ENCODE data around the gene ZNF777. TPM values are rescaled to one million over a fixed set of nuclear protein-coding genes. Genes with fewer than 3 reads are reported as not detected.
A peak's percentile ranks its signal among the peaks of the same experiment; 100 is the strongest.
"Not testable (repeated sequence)": the region's sequence is repeated elsewhere in the genome, so short reads cannot be mapped to it uniquely, and the experiment has no call there.

ZNF777 gene
- total RNA-seq, result 10 to 100 TPM; 28.3 to 33.2 (median 29.3) TPM

- peaks cover 25% of the 10 kb centered on the region for H3K4me1 Mint-ChIP-seq (ENCODE audit: low read depth)
- ATAC-seq (peak; percentile 96 to 97), DNase-seq (peak; percentile 75)
- peaks cover 12% of the 10 kb centered on the region for H3K27me3 Mint-ChIP-seq (ENCODE audit: low read depth)
- H3K36me3 Mint-ChIP-seq (ENCODE audit: insufficient read depth), result peaks cover 2% of the 10 kb centered on the region
- no peaks in the 10 kb centered on the region for H3K9me3 Mint-ChIP-seq
- peak within 1 kb of the TSS; percentile 86 for H3K4me3 Mint-ChIP-seq
These were observed at the start of gene ZNF777 for GRCh38 chr7:149460493-149461277. Gene ZNF777, minus strand, starts transcription at chr7:149461062. Its CDS starts 5,040 bp downstream, at chr7:149456022.

GRCh38 chr7:149510248-149510647, 49.4 kb upstream of the ZNF777 start:
- no peak for ATAC-seq
- H3K4me1 Mint-ChIP-seq (ENCODE audit: low read depth), result no peaks in the 10 kb centered on the region

GRCh38 chr7:149509774-149510173, 48.9 kb upstream of the ZNF777 start:
- Mint-ChIP-seq H3K4me1 (ENCODE audit: low read depth) (no peaks in the 10 kb centered on the region), H3K4me3 (no peak overlapping the region), H3K27me3 (ENCODE audit: low read depth) (peaks cover 2% of the 10 kb centered on the region), H3K9me3 (peaks cover 44% of the 10 kb centered on the region), H3K36me3 (ENCODE audit: insufficient read depth) (peaks cover 3% of the 10 kb centered on the region)
- ATAC-seq, result no peak
- no peak for DNase-seq

More at GRCh38 chr7:149510248-149510647, 49.4 kb upstream of the ZNF777 start:
- H3K27me3 Mint-ChIP-seq (ENCODE audit: low read depth), result peaks cover 4% of the 10 kb centered on the region
- DNase-seq, result no peak
- no peak overlapping the region for H3K4me3 Mint-ChIP-seq
- H3K36me3 Mint-ChIP-seq (ENCODE audit: insufficient read depth), result peaks cover 3% of the 10 kb centered on the region
- H3K9me3 Mint-ChIP-seq, result peaks cover 43% of the 10 kb centered on the region

- Mint-ChIP-seq H3K27me3 (ENCODE audit: low read depth) (peaks cover 4% of the 10 kb centered on the region), H3K36me3 (ENCODE audit: insufficient read depth) (peaks cover 3% of the 10 kb centered on the region), H3K4me1 (ENCODE audit: low read depth) (peaks cover under 1% of the 10 kb centered on the region), H3K4me3 (no peak overlapping the region), H3K9me3 (peaks cover 19% of the 10 kb centered on the region)
- DNase-seq (no peak), ATAC-seq (no peak)
These were observed 44.7 kb upstream of the ZNF777 start for GRCh38 chr7:149505551-149505950.

GRCh38 chr7:149501651-149502050, 40.8 kb upstream of the ZNF777 start:
- Mint-ChIP-seq H3K36me3 (ENCODE audit: insufficient read depth) (peaks cover 5% of the 10 kb centered on the region), H3K27me3 (ENCODE audit: low read depth) (peaks cover 4% of the 10 kb centered on the region), H3K4me1 (ENCODE audit: low read depth) (peaks cover 9% of the 10 kb centered on the region), H3K4me3 (no peak overlapping the region), H3K9me3 (peaks cover 12% of the 10 kb centered on the region)
- ATAC-seq, result no peak
- DNase-seq, result no peak

GRCh38 chr7:149500910-149501309, 40.0 kb upstream of the ZNF777 start:
- DNase-seq (no peak), ATAC-seq (no peak)
- Mint-ChIP-seq H3K9me3 (peaks cover 9% of the 10 kb centered on the region), H3K27me3 (ENCODE audit: low read depth) (peaks cover 1% of the 10 kb centered on the region), H3K4me1 (ENCODE audit: low read depth) (peaks cover 16% of the 10 kb centered on the region), H3K36me3 (ENCODE audit: insufficient read depth) (peaks cover 5% of the 10 kb centered on the region), H3K4me3 (no peak overlapping the region)

GRCh38 chr7:149500201-149500600, 39.3 kb upstream of the ZNF777 start:
- ATAC-seq (no peak), DNase-seq (no peak)
- Mint-ChIP-seq H3K27me3 (ENCODE audit: low read depth) (peaks cover 1% of the 10 kb centered on the region), H3K36me3 (ENCODE audit: insufficient read depth) (peaks cover 2% of the 10 kb centered on the region), H3K4me3 (no peak overlapping the region), H3K9me3 (peaks cover 4% of the 10 kb centered on the region), H3K4me1 (ENCODE audit: low read depth) (peaks cover 22% of the 10 kb centered on the region)

GRCh38 chr7:149498811-149499210, 37.9 kb upstream of the ZNF777 start:
- DNase-seq, result no peak
- peaks cover 26% of the 10 kb centered on the region for H3K4me1 Mint-ChIP-seq (ENCODE audit: low read depth)
- H3K9me3 Mint-ChIP-seq, result no peaks in the 10 kb centered on the region
- peak overlapping the region; percentile 37 for H3K4me3 Mint-ChIP-seq
- H3K27me3 Mint-ChIP-seq (ENCODE audit: low read depth), result peaks cover 1% of the 10 kb centered on the region
- no peak for ATAC-seq
- H3K36me3 Mint-ChIP-seq (ENCODE audit: insufficient read depth), result peaks cover 6% of the 10 kb centered on the region

- H3K36me3 Mint-ChIP-seq (ENCODE audit: insufficient read depth), result peaks cover 13% of the 10 kb centered on the region
- H3K4me3 Mint-ChIP-seq, result peak within 1 kb of the TSS; percentile 97
- no peaks in the 10 kb centered on the region for H3K9me3 Mint-ChIP-seq
- peak; percentile 95 for ATAC-seq
- DNase-seq, result peak; percentile 73
- peaks cover 27% of the 10 kb centered on the region for H3K4me1 Mint-ChIP-seq (ENCODE audit: low read depth)
- no peaks in the 10 kb centered on the region for H3K27me3 Mint-ChIP-seq (ENCODE audit: low read depth)
These were observed 36.8 kb upstream of the ZNF777 start, which contains the start of gene ZNF746 for GRCh38 chr7:149497467-149498261. Gene ZNF746, minus strand, starts transcription at chr7:149497809. Its CDS starts 273 bp downstream, at chr7:149497536.

- Mint-ChIP-seq H3K36me3 (ENCODE audit: insufficient read depth) (peaks cover 15% of the 10 kb centered on the region), H3K27me3 (ENCODE audit: low read depth) (no peaks in the 10 kb centered on the region), H3K4me1 (ENCODE audit: low read depth) (peaks cover 27% of the 10 kb centered on the region), H3K4me3 (peak overlapping the region; percentile 97), H3K9me3 (no peaks in the 10 kb centered on the region)
- DNase-seq, result peak; percentile 52
- ATAC-seq, result peak; percentile 53 to 55
These were observed 36.0 kb upstream of the ZNF777 start for GRCh38 chr7:149496642-149497391.

GRCh38 chr7:149495785-149496641, 35.2 kb upstream of the ZNF777 start:
- H3K9me3 Mint-ChIP-seq, result no peaks in the 10 kb centered on the region
- H3K4me1 Mint-ChIP-seq (ENCODE audit: low read depth), result peaks cover 27% of the 10 kb centered on the region
- peak overlapping the region; percentile 97 for H3K4me3 Mint-ChIP-seq
- H3K36me3 Mint-ChIP-seq (ENCODE audit: insufficient read depth), result peaks cover 15% of the 10 kb centered on the region
- no peaks in the 10 kb centered on the region for H3K27me3 Mint-ChIP-seq (ENCODE audit: low read depth)
- DNase-seq (no peak), ATAC-seq (no peak)

GRCh38 chr7:149494738-149495368, 34.0 kb upstream of the ZNF777 start:
- peak overlapping the region; percentile 97 for H3K4me3 Mint-ChIP-seq
- no peak for DNase-seq

GRCh38 chr7:149493975-149494374, 33.1 kb upstream of the ZNF777 start:
- Mint-ChIP-seq H3K4me1 (ENCODE audit: low read depth) (peaks cover 24% of the 10 kb centered on the region), H3K36me3 (ENCODE audit: insufficient read depth) (peaks cover 33% of the 10 kb centered on the region)
- not testable (repeated sequence) for ATAC-seq; H3K9me3 Mint-ChIP-seq; H3K4me3 Mint-ChIP-seq; DNase-seq; H3K27me3 Mint-ChIP-seq (ENCODE audit: low read depth)

More at GRCh38 chr7:149494738-149495368, 34.0 kb upstream of the ZNF777 start:
- no peaks in the 10 kb centered on the region for H3K27me3 Mint-ChIP-seq (ENCODE audit: low read depth)
- H3K36me3 Mint-ChIP-seq (ENCODE audit: insufficient read depth), result peaks cover 26% of the 10 kb centered on the region
- peaks cover 21% of the 10 kb centered on the region for H3K4me1 Mint-ChIP-seq (ENCODE audit: low read depth)
- no peak for ATAC-seq
- H3K9me3 Mint-ChIP-seq, result no peaks in the 10 kb centered on the region

Measured in activated T-cell treated with anti-CD3 and anti-CD28 coated beads, Interleukin-2, amount 50 U/mL, for 4 hours (primary cell).